ENCODE data around the gene TPCN1.
"Not testable (repeated sequence)": the region's sequence is repeated elsewhere in the genome, so short reads cannot be mapped to it uniquely, and the experiment has no call there.

Gene TPCN1

DNA sequence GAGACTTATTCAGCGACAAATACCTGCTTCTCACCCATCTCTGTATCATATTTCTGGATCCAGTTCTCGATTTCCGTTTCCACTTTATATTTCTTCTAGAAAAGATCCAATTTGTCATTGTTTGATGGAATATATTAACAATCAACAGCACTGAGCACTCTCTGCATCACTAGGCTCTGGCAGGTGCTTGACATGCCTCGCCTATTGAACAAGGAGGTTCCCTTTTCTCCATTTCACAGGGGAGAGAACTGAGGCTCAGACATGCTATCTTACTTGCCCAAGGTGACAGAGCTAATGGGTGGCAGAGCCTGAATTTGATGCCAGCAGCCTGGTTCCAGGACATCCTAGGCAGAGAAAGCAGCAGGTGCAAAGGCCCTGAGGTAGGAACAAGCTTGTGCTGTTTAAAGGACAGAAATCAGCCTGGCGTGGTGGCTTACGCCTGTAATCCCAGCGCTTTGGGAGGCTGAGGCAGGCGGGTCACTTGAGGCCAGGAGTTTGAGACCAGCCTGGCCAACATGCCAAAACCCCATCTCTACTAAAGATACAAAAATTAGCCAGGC lies 23.7 kb upstream of the TPCN1 start:
- DNase-seq = no peak

DNA sequence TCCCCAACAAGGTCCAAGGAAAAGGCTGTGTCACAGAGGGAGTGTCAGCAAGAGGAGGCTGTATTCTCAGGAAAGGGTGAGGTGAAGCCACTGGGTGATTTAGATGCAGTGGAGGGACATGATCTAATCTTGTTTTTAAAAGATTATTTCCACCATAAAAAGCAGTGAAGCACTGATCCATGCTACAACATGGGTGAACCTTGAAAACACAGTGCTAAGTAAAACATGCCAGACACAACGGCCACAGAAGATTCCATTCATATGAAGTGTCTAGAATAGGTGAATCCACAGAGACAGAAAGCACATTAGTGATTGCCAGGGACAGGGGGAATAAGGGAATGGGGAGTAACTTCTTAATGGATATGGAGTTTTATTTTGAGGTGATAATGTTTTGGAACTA lies 23.0 kb upstream of the TPCN1 start:
- DNase-seq = no peak

DNA sequence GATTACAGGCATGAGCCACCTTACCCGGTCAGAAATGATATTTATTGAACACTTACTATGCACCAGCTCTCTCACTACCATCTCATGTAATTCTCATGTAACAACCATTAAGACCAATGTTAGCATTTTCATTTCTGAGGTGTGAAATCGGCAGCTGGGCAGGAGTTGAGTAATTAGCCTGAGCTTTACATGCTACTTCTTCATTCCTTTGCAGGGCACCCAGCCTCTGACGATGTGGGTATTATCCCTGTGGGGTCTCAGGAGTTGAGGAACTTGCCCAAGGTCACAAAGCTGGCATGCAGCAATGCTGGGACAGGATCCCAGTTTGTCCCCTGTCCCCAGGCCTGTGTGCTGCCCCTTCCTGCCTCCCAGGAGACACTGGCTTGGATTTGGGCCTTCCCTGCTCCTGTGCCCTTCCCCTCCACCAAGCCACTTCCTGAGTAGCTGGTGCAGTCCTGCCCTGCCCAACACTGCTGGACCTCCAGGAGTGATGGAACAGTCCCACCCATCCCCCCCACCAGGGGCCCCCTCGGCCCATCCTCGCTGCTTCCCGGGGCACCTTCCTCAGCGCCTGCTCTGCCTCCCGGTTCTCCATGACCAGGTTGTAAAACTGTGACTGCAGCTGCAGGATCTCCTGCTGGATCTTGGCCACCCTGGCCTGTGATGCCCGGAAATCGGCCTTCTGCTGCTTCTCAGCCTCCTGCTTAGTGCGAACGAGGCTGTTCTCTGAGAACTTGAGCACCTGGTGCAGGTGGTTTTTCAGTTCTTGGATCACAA lies 21.1 kb upstream of the TPCN1 start:
- no peak for DNase-seq

DNA sequence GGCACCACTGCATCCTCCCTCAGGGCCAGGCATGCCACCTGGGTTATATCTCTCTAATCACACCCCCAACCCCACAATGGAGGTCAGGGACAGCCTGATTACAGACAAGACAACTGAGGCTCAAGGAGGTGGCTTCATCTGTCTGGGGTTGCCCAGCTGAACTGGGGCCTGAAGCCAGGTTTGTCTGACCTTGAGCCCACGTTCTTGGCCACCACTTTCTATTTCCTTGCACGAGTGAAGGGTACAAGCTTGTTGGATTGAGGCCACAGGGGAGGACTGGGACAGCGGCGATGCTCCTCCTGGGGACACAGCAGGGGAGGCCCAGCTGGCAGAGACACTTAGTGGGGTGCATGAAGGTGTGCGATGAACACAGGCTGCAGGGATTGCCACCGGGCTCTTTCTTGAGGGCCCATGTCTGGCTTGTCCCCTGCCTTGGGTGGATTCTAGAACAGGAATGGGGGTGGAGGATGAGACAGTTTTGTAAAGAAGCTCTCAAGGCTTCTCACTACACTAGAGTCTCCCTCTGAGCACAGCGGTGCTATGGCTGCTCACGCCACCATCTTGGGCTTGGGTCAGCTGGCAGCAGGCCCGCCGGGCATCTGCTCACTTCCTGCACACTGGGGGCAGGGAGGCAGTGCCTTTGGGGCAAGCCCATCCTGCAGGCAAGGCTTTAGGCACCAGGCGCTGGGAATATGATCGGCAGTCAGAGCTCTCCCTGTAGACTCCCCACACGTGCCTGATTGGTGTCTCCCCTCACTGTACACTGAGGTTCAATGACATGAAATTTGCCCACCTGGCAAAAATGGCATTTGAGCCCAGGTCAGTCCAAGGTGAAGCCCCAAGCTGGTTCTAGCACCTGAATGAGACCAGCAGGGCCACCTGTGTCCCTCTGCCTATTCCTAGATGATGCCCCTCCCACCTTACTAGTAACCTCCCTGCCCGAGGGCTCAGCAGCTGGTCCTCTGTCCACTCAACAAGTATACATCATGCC lies 19.8 kb upstream of the TPCN1 start:
- DNase-seq = no peak

DNA sequence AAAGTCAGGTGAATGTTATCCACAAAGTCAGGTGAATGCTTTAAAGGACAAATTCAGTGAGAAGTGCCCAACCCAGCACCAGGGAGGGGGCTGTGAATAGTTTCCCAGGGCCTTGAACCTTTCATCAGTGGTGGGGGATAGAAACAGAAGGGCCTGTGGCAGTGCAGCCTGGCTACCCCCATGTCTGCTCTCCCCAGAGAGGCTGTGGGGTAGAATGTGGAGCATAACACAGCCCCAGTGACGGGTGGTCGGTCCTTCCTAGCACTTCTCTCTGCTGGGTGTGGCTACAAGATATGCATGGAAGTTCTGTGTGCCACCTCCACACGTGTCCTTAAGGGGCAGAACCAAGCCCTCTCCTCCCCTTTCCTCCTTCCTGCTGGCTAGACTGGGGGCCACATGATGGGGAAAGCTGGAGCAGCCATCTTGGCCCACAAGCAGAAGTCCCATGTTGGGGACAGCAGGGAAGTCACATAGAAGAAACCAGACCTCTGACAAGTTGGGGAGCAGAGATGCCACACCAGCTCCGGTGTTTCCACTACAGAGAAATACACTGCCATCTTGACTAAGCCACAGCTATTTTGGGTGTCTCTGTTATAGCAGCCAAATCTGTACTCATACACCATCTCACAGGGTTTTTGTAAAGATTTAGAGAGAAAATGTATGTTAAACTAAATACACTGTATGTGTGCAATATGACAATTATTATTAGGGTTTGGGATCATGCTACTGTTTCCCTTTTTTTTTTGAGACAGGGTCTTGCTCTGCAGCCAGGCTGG lies 18.8 kb upstream of the TPCN1 start:
- no peak for DNase-seq

DNA sequence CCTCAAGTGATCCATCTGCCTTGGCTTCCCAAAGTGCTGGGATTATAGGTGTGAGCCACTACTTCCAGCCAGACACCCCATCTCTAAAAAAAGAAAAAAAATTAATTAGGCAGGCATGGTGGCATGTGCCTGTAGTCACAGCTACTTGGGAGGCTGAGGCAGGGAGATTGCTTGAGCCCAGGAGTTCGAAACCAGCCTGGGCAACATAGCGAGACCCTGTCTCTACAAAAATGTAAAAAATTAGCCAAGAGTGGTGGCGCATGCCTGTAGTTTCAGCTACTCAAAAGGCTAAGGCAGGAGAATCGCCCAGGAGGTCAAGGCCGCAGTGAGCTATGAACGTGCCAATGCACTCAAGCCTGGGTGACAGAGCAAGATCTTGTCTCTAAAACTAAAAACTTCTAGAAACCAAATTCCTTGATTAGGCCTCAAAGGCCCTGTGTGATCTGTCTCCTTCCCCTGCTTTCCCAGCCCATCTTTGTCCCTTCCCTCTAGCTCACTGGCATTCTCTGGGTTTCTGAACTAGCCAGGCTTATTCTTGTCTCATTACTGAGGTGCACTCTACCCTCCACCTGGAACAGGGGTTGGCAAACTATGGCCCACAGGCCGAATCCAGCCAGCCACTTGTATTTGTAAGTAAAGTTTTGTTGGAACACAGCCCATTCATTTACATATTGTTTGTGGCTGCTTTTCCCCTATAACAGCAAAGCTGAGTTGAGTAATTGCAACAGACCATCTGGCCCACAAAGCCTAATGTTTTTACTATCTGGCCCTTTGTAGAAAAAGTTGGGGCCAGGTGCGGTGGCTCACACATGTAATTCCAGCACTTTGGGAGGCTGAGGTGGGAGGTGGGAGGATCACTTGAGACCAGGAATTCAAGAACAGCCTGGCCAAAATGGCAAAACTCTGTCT lies 17.2 kb upstream of the TPCN1 start:
- DNase-seq = no peak

DNA sequence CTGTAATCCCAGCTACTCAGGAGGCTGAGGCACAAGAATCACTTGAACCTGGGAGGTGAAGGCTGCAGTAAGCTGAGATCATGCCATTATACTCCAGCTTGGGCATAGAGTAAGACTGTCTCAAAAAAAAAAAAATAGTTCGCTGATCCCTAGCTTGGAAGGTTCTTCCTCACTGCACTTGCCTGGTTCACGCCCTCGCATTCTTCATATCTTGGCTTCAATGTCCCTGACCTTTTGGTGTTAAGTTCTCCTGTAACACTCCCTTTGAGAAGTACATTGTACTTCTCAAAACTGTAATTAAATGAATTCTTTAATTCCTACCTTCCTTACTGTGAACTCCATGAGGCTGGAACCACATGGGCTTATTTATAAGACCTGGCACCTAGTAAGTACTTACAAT lies 16.5 kb upstream of the TPCN1 start:
- DNase-seq = no peak

DNA sequence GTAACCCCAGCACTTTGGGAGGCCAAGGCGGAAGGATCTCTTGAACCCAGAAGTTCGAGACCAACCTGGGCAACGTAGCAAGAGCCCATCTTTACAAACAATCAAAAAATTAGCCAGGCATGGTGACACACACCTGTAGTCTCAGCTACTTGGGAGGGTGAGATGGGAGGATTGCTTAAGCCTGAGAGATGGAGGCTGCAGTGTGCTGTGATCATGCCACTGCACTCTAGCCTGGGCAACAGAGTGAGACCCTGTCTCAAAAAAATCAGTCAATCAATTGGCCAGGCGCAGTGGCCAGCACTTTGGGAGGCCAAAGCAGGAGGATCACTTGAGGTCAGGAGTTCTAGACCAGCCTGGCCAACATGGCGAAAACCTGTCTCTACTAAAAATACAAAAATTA lies 14.5 kb upstream of the TPCN1 start:
- not testable (repeated sequence) for DNase-seq

DNA sequence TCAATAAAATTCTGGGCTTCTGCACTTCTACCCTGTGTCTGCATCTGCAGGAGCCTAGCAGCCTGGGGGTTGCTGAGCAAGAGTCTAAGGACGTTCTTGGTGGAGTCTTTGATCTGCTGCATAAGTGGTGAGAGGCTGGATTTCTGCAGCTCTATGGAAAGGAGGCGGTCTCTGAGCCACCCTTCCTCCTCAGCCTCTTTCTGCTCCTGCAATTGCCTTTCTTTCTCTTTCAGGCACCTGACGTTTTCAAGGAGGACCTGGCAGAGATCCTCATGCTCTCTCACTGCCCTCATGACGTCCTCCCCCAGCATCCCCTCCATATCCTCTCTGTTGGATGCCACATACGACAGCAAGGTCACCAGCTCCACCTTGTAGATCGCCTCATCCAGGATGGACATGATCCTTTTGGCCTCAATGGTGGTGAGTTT lies 13.6 kb upstream of the TPCN1 start:
- no peak for DNase-seq

DNA sequence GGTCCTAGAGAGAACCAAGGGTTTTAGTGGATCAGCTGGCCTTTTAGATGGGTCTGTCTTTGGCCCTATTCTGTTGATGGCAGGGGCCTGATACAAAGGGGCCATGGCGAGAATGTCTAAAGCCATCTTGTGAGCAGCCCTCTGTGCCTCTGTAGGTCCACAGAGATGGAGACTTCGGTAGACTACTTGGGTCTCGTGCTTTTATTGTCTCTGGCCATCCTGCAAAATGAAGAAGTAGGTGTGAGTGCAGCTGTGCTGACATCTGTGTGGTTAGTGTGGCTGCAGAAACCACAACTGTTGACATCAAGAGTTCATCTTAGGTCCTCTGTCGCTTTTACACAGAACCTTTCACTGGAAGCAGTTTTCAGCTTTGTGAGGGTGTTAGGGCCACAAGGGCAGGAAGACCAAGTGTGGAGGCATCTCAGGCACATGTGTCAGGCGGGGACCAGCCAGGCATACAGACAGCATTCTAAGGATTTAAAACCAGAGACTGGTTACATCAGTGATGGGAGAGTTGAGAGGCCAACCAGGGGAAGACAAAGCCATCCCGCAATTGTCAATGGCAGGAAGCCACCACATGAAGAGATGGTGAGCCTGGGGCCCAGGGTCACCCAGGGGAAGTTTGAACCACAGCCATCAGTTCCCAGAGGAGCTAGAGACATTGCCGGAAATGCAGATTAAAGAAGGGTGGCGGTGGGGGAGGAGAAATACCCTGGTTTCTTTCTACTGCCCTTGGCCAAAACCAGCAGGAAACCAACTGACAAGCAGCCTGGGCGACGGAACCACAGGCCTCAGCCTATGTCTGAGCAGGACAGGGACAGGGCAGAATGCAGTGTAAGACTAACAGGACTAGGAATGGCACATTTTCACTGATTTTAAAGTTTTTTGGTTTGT lies 13.0 kb upstream of the TPCN1 start:
- DNase-seq = no peak

DNA sequence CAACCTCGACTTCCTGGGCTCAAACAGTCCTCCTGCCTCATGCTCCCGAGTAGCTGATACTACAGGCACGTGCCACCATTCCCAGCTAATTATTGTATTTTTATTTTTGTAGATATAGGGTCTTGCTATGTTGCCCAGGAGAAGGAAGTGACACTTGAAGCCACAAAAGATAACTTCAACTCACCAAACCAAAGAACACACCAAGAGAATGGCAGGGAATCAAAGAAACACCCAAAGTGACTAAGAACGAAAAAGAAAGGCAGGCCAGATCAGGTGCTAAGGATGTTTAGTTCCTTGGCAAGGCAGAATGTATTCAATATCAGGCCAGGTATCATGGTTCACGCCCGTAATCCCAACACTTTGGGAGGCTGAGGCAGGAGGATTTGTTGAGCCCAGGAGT lies 10.1 kb upstream of the TPCN1 start:
- DNase-seq = no peak

DNA sequence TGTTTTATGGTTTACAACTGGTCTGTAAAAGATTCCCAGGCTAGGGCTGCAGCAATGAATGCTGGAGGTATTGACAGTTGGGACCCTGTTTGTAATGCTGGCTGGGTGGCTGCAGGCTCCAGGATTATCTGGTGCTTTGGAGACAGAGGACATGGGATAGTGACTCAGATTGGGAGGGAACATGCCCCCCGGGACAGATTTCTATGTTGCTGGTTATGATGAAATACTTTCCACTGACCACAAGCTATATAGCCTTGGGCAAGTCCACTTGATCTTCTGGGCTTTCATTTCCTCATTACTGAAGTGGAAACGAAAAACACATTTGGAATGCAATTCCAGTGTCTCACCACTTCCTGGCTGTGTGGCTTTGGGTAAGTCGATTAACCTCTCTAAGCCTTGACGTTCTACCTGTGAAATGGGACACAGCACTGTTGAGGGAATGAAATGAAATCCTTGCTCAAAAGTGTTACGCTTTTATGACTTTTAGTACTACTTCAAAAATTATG lies 6.3 kb upstream of the TPCN1 start:
- DNase-seq = no peak

DNA sequence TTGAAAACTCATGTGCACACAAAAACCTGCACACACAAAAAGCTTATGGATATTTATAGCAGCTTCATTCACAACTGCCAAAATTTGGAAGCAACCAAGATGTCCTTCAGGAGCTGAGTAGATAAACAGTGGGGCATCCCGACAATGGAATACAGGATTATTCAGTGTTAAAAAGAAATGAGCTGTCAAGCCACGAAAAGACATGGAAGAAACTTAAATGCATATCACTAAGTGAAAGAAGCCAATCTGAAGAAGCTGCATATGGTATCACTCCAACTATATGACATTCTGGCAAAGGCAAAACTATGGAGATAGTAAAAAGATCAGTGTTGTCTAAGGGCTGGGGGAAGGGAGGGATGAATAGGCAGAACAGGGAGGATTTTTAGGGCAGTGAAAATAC lies 5.2 kb upstream of the TPCN1 start:
- no peak for DNase-seq

DNA sequence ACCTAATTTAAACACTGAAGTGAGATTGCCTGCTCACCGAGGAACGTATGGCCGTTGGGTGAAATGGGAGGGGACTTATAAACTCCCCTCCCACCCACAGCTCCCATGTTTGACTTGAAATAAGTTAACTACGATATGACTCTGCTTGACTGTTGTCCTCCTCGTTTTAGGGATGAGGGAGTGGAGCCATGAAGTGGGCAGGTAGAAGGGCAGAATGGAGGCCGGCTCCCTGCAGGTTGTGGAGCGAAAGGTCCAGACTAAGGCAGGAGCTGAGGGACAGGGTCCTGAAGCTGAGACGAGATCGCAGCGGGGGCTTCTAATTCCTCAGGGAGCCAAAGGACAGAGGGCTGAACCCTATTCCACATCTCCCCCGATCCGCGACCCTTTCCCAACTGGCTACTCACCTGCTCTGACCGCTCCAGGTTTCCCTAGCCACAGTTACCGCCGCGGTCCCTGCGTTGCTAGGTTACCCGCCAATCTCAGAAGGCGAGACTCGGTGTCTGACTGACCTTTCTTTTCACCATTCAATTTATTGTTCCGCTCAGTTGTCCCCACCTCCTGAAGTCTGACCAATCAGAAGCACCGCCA lies 577 bp upstream of the TPCN1 start:
- no peak for DNase-seq

DNA sequence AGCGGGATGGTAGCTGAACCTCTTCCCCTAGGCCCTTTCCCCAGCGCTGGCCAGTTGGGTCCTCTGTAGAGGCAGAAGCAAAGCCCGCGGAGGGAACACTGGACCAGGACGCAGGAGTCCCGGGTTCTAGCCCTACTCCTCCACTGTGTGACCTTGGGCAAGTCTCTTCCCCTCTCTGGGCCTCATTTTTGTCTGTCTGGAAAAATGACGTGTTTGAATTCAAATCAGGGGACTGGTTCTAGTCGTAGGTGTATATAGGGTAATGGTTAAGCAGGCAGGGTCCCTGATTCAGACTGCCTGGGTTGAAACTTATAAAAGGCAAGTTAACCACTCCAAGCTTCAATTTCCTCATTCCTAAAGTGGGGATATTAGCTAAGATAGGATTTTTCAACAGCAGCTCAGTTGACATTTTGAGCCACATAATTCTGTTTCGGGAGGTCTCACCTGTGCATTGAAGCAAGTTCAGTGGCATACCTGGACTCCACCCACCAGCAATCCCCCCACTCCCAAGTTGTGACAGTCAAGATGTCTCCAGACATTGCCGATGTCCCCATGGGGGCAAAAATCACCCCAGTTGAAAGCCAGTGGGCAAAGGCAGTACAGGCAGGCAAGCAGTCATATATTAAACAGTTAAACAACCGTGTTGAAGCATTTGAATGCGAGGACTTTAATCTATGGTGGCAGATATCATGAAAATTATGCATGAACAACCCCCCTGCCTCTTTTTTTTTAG lies 899 bp downstream of the TPCN1 start:
- DNase-seq = no peak

DNA sequence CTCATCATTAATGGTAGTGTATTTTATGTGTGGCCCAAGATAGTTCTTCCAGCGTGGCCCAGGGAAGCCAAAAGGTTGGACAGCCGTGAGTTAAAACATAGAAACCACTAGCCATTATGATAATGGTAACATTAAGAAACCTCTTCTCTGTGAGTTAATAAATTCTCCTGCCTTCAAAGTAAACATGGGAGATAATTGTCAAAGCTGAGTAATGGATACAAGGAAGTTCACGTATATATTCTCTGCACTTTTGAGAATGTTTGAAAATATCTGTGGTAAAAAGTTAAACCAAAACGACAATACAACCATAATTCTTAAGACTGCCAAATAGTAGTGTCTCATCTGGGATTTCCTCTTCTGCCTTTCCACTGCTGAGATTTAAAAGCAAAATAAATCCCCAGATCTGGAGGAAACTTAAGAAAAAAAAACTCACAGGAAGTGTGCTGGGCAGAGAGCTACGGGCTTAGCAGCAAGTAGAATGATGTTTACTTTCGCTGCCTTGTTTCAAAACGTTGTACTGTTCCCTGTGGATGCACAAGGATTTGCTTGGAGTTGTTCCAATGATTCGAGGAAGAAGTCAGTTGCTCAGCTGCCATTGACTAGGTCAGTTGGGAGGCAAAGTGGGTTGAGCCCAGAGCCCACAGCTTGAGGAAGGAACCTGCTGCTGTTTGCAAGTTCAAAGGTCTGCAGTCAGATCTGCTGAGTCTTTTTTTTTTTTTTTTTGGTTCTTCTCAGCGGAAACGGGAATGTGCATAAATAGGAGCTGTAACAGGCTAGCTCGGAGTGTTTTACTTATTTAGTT lies 1.7 kb downstream of the TPCN1 start:
- no peak for DNase-seq

DNA sequence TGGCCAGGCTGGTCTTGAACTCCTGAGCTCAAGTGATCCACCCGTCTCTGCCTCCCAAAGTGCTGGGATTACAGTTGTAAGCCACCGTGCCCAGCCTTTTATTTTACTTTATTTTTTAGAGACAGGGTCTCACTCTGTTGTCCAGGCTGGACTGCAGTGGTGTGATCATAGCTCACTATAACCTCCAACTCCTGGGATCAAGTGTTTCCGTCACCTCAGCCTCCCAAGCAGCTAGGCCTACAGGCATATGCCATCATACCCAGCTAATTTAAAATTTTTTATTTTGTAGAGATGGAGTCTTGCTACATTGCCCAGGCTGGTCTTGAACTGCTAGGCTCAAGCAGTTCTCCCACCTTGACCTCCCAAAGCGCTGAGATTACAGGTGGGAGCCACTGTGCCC lies 3.7 kb downstream of the TPCN1 start:
- DNase-seq = no peak
